RWPE1 (cell line): ENCODE data around the gene MST1.
A peak's percentile ranks its signal among the peaks of the same experiment; 100 is the strongest.

ENCODE experiments used
- CTCF ChIA-PET: fragments of 350-600 bp; sonication (Branson Sonifier 250); formaldehyde crosslinking; extraction: SDS; loops from one replicate; lab custom pipeline; 2021; lab: Yijun Ruan, JAX
- POLR2A ChIA-PET: fragments of 400-600 bp; formaldehyde crosslinking; extraction: SDS; loops from one replicate; lab custom pipeline; 2020; ENCODE audit warnings: antibody characterized with exemption; ENCODE audit not compliant: low non-redundant PET; lab: Yijun Ruan, JAX
- DNase-seq: peaks from one replicate; pipeline ENCODE4 v3.0.0; 2012; ENCODE audit warnings: low spot score
- H3K27ac ChIP-seq: fragments of 450-650 bp; 2 replicates; pipeline ENCODE4 v1.5.1; 2017
- CTCF ChIP-seq: fragments of 450-650 bp; conservative IDR thresholded peaks from 2 replicates; pipeline ENCODE4 v1.5.1; 2017; ENCODE audit warnings: low read depth, mild to moderate bottlenecking

Gene MST1

GRCh38 chr3:49717959-49718857 lies 28.9 kb upstream of the MST1 start:
- H3K27ac ChIP-seq: peak overlapping the region; percentile 72; the same call in 1 of the 2 replicates
- CTCF ChIA-PET: interaction anchor here (0.6 kb wide), 1 partner anchor 344 kb away, joined by 4 read pairs; no protein-coding TSS in a partner anchor
- no peak for TF ChIP-seq CTCF
- no peak for DNase-seq
- POLR2A ChIA-PET: no interaction called here

- ChIA-PET POLR2A (no interaction called here), CTCF (no interaction called here)
- H3K27ac ChIP-seq: 0 out of 2 replicates have a peak overlapping the region, but pooled peaks have one; percentile 0
- no peak for TF ChIP-seq CTCF
- DNase-seq: no peak
These were observed 28.1 kb upstream of the MST1 start for GRCh38 chr3:49717211-49717958.

GRCh38 chr3:49716691-49717210 lies 27.5 kb upstream of the MST1 start:
- DNase-seq: no peak
- ChIA-PET CTCF (interaction anchor here (0.6 kb wide), 1 partner anchor 30 kb away, joined by 3 read pairs; no protein-coding TSS in a partner anchor), POLR2A (no interaction called here)
- TF ChIP-seq CTCF: no peak
- 0 out of 2 replicates have a peak overlapping the region, but pooled peaks have one; percentile 0 for H3K27ac ChIP-seq

GRCh38 chr3:49716169-49716568 lies 26.9 kb upstream of the MST1 start:
- ChIA-PET CTCF (interaction anchor here (0.6 kb wide), 1 partner anchor 29 kb away, joined by 3 read pairs; no protein-coding TSS in a partner anchor), POLR2A (no interaction called here)
- DNase-seq: no peak
- no peak for TF ChIP-seq CTCF
- H3K27ac ChIP-seq: no peak overlapping the region

DNA sequence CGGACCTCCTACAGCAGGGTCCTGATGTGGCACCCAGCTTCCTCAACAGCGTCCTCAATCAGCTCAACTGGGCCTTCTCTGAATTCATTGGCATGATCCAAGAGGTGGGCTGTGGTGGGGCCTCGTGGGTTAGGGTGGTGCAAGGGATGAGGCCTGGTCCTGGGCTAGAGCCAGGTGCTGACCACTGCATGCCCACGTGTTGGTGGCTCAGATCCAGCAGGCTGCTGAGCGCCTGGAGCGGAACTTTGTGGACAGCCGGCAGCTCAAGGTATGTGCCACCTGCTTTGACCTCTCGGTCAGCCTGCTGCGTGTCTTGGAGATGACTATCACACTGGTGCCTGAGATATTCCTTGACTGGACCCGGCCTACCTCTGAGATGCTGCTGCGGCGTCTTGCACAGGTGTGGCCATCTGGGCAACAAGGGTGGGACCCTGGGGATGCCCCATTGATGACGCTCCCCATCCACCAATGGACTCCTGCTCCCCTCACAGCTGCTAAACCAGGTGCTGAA lies 26.4 kb upstream of the MST1 start:
- TF ChIP-seq CTCF: no peak
- ChIA-PET CTCF (no interaction called here), POLR2A (no interaction called here)
- no peak overlapping the region for H3K27ac ChIP-seq
- no peak for DNase-seq
